ENCODE measurements around the gene GPBP1. TPM values are rescaled to one million over a fixed set of nuclear protein-coding genes. Genes with fewer than 3 reads are reported as not detected.

Gene GPBP1
- total and polyA plus RNA-seq, 9 of the 15 experiments (the other 6 are each of a cell fraction or from before 2014, with no cell fraction given) = 31.0 to 109 (median 68.4) TPM

GRCh38 chr5:57244331-57244730 is 70.5 kb downstream of the GPBP1 start:
- no peaks in the 10 kb centered on the region for H3K27me3 ChIP-seq (ENCODE audit: control insufficient read depth in 2 of 2, insufficient read depth in 2 of 2, low read length in 2 of 2)
- H3K9me1 ChIP-seq (ENCODE audit: control insufficient read depth, insufficient read depth, low read length) = no peaks in the 10 kb centered on the region
- H3K79me2 ChIP-seq (ENCODE audit: control insufficient read depth, insufficient read depth, low read length) = no peaks in the 10 kb centered on the region
- H3K4me1 ChIP-seq (replicated peaks in 1 of 2; ENCODE audit: control insufficient read depth in 2 of 2, insufficient read depth in 2 of 2, low read length in 2 of 2) = peaks cover 0 to 2% of the 10 kb centered on the region in 2 experiments; a peak in 2 of 5 replicates
- no peaks in the 10 kb centered on the region for H4K20me1 ChIP-seq (replicated peaks; ENCODE audit: control insufficient read depth, insufficient read depth, low read length)
- FAIRE-seq (no peak), DNase-seq (ENCODE audit: extremely low read depth in 1 of 4, low spot score in 3 of 4) (no peak), ATAC-seq (no peak)
- intact Hi-C loops (cut with micrococcal nuclease) = no loop called here
- no peak overlapping the region for H2AFZ ChIP-seq (ENCODE audit: low read depth, low read length)
- POLR2A ChIA-PET = no interaction called here
- no peak for TF ChIP-seq ZMIZ1 (IDR thresholded peaks at IDR 0.05; ENCODE audit: low read depth in 2 of 2, low read length in 2 of 2)
- TF ChIP-seq SRSF1 (IDR thresholded peaks at IDR 0.05; ENCODE audit: low read depth, low read length) = no peak
- no peak for TF ChIP-seq PCBP2 (IDR thresholded peaks at IDR 0.05; ENCODE audit: low read depth, low read length, poor library complexity, severe bottlenecking)
- TF ChIP-seq TCF15 (CRISPR knock-in tag; IDR thresholded peaks at IDR 0.05) = no peak
- TF ChIP-seq KHSRP (IDR thresholded peaks at IDR 0.05) = no peak
- no peak for TF ChIP-seq ZNF764 (CRISPR knock-in tag; IDR thresholded peaks at IDR 0.05; ENCODE audit: low read depth)
- no peak for TF ChIP-seq ZNF165 (CRISPR knock-in tag; IDR thresholded peaks at IDR 0.05; ENCODE audit: borderline replicate concordance)
- TF ChIP-seq HDAC2 (IDR thresholded peaks at IDR 0.05) = no peak
- no peak for TF ChIP-seq FOXJ3 (CRISPR knock-in tag; IDR thresholded peaks at IDR 0.05)
- no peak for TF ChIP-seq SMARCE1 (IDR thresholded peaks at IDR 0.05)
- in situ Hi-C loops (cut with MboI) = no loop called here
- H3K9me3 ChIP-seq (replicated peaks; ENCODE audit: control insufficient read depth, insufficient read depth, low read depth, low read length) = no peaks in the 10 kb centered on the region
- CTCF ChIA-PET (ENCODE audit: low intra/inter-chr PET ratio) = no interaction called here
- no TSS peak for BruUV-seq (replicated peaks)
- no peak overlapping the region for H3K4me3 ChIP-seq
- no peak overlapping the region for H3K9ac ChIP-seq (ENCODE audit: insufficient read depth in 1 of 2, low read depth in 2 of 2, low read length in 2 of 2)
- H3K4me2 ChIP-seq (ENCODE audit: insufficient read depth, low read length) = no peak overlapping the region
- peaks cover 65% of the 10 kb centered on the region for H3K36me3 ChIP-seq (ENCODE audit: control insufficient read depth, insufficient read depth, low read length)
- no peak overlapping the region for H3K27ac ChIP-seq (ENCODE audit: extremely low read depth, low read depth, low read length)
